ENCODE data around the gene CAPN7. TPM values are rescaled to one million over a fixed set of nuclear protein-coding genes. Genes with fewer than 3 reads are reported as not detected.
A peak's percentile ranks its signal among the peaks of the same experiment; 100 is the strongest.

CAPN7 gene
- total RNA-seq, 4 donors from 2014 or later, result 87.8 to 147 (median 116) TPM

- DNase-seq, result peak; percentile 83 to 86
- H3K36me3 ChIP-seq, result no peaks in the 10 kb centered on the region
- intact Hi-C loops (cut with DNase I), result no loop called here
- peaks cover 15 to 36% of the 10 kb centered on the region in 2 donors for H3K4me1 ChIP-seq
- H3K27ac ChIP-seq, result peak overlapping the region in 1 of 3 donors; percentile 12
- WGBS, 2 donors, result 60 to 65% methylated on average over 5 of the region's 5 CpGs
- TF ChIP-seq POLR2A (IDR thresholded peaks at IDR 0.05), result no peak
- no peaks in the 10 kb centered on the region for H3K9me3 ChIP-seq
- H3K27me3 ChIP-seq, result no peaks in the 10 kb centered on the region
- H3K4me3 ChIP-seq (replicated peaks in 1 of 3), result no peak overlapping the region
These were observed 78.3 kb downstream of the CAPN7 start for GRCh38 chr3:15284121-15284889.

DNA sequence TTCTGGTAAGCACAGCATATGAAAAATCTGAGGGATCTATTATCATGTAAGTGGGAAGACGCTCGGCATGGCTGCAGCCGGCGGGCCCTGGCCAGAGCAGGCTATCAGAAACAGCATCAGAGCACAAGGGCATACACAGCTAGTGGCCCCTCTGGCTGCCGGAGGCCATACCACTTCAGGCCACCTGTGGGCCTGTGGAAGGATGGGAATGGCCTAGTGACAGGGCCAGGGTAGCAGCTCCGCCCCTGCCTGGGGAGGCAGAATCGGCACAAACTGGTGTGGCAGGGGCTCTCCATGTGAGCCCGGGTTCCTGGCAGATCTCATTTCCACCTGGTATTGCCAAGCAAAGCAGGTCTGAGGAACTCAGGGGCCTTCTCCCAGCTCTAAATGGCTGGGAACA lies 80.0 kb downstream of the CAPN7 start:
- 79 to 86% methylated on average over 7 to 8 of the region's 8 CpGs for WGBS, 2 donors
- intact Hi-C loops (cut with DNase I), result no loop called here
- Histone ChIP-seq H3K27me3 (no peaks in the 10 kb centered on the region), H3K27ac (peak overlapping the region in 2 of 3 donors; percentile 5 to 25), H3K4me1 (peaks cover 15 to 43% of the 10 kb centered on the region in 2 donors), H3K4me3 (replicated peaks in 1 of 3) (no peak overlapping the region), H3K9me3 (no peaks in the 10 kb centered on the region), H3K36me3 (no peaks in the 10 kb centered on the region)
- no peak for DNase-seq
- TF ChIP-seq, protein P1, sequence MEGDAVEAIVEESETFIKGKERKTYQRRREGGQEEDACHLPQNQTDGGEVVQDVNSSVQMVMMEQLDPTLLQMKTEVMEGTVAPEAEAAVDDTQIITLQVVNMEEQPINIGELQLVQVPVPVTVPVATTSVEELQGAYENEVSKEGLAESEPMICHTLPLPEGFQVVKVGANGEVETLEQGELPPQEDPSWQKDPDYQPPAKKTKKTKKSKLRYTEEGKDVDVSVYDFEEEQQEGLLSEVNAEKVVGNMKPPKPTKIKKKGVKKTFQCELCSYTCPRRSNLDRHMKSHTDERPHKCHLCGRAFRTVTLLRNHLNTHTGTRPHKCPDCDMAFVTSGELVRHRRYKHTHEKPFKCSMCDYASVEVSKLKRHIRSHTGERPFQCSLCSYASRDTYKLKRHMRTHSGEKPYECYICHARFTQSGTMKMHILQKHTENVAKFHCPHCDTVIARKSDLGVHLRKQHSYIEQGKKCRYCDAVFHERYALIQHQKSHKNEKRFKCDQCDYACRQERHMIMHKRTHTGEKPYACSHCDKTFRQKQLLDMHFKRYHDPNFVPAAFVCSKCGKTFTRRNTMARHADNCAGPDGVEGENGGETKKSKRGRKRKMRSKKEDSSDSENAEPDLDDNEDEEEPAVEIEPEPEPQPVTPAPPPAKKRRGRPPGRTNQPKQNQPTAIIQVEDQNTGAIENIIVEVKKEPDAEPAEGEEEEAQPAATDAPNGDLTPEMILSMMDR (IDR thresholded peaks at IDR 0.05), result no peak
- no peak for TF ChIP-seq POLR2A (IDR thresholded peaks at IDR 0.05)

GRCh38 chr3:15287565-15288330 lies 81.7 kb downstream of the CAPN7 start:
- Histone ChIP-seq H3K9me3 (no peaks in the 10 kb centered on the region), H3K27ac (peak overlapping the region; percentile 13 to 54 (median 34)), H3K4me3 (replicated peaks in 1 of 3) (no peak overlapping the region), H3K4me1 (peaks cover 29 to 60% of the 10 kb centered on the region in 2 donors), H3K27me3 (no peaks in the 10 kb centered on the region), H3K36me3 (no peaks in the 10 kb centered on the region)
- TF ChIP-seq, protein P1 (IDR thresholded peaks at IDR 0.05), result no peak
- no peak for TF ChIP-seq POLR2A (IDR thresholded peaks at IDR 0.05)
- WGBS, 2 donors, result 66 to 77% methylated on average over 13 of the region's 13 CpGs
- intact Hi-C loops (cut with DNase I), result no loop called here
- no peak for DNase-seq

- no peak for DNase-seq
- intact Hi-C loops (cut with DNase I), result no loop called here
- Histone ChIP-seq H3K27me3 (no peaks in the 10 kb centered on the region), H3K4me1 (peaks cover 36 to 65% of the 10 kb centered on the region in 2 donors), H3K9me3 (no peaks in the 10 kb centered on the region), H3K4me3 (replicated peaks in 1 of 3) (no peak overlapping the region), H3K36me3 (no peaks in the 10 kb centered on the region), H3K27ac (peak overlapping the region; percentile 13 to 54 (median 34))
- WGBS, 2 donors, result 91 to 93% methylated on average over 10 of the region's 10 CpGs
- TF ChIP-seq, protein P1 (IDR thresholded peaks at IDR 0.05), result no peak
- TF ChIP-seq POLR2A (IDR thresholded peaks at IDR 0.05), result no peak
These were observed 82.4 kb downstream of the CAPN7 start for GRCh38 chr3:15288331-15289035.

- Histone ChIP-seq H3K36me3 (no peaks in the 10 kb centered on the region), H3K4me1 (peaks cover 26 to 61% of the 10 kb centered on the region in 2 donors), H3K27me3 (no peaks in the 10 kb centered on the region), H3K4me3 (replicated peaks in 1 of 3) (no peak overlapping the region), H3K9me3 (no peaks in the 10 kb centered on the region), H3K27ac (no peak overlapping the region)
- TF ChIP-seq, protein P1 (IDR thresholded peaks at IDR 0.05), result no peak
- no peak for TF ChIP-seq POLR2A (IDR thresholded peaks at IDR 0.05)
- DNase-seq, result no peak
- intact Hi-C loops (cut with DNase I), result no loop called here
- WGBS, 2 donors, result 78 to 88% methylated on average over 1 of the region's 1 CpG
These were observed 83.6 kb downstream of the CAPN7 start for GRCh38 chr3:15289661-15290060.
